ENCODE data around the gene ALCAM.

GRCh38 chr3:105490045-105490444 is 123.3 kb downstream of the ALCAM start:
- TF ChIP-seq CTCF (IDR thresholded peaks at IDR 0.05) (no peak), ZBTB33 (IDR thresholded peaks at IDR 0.05; ENCODE audit: borderline replicate concordance, low read depth) (no peak), GATA2 (CRISPR knock-in tag; IDR thresholded peaks at IDR 0.05) (no peak), GABPA (IDR thresholded peaks at IDR 0.05; ENCODE audit: low read depth) (no peak), TAF1 (IDR thresholded peaks at IDR 0.05; ENCODE audit: borderline replicate concordance, low read depth, low read length) (no peak), SMC3 (IDR thresholded peaks at IDR 0.05; ENCODE audit: low read depth, low read length) (no peak)
- TF ChIP-seq, protein P1, sequence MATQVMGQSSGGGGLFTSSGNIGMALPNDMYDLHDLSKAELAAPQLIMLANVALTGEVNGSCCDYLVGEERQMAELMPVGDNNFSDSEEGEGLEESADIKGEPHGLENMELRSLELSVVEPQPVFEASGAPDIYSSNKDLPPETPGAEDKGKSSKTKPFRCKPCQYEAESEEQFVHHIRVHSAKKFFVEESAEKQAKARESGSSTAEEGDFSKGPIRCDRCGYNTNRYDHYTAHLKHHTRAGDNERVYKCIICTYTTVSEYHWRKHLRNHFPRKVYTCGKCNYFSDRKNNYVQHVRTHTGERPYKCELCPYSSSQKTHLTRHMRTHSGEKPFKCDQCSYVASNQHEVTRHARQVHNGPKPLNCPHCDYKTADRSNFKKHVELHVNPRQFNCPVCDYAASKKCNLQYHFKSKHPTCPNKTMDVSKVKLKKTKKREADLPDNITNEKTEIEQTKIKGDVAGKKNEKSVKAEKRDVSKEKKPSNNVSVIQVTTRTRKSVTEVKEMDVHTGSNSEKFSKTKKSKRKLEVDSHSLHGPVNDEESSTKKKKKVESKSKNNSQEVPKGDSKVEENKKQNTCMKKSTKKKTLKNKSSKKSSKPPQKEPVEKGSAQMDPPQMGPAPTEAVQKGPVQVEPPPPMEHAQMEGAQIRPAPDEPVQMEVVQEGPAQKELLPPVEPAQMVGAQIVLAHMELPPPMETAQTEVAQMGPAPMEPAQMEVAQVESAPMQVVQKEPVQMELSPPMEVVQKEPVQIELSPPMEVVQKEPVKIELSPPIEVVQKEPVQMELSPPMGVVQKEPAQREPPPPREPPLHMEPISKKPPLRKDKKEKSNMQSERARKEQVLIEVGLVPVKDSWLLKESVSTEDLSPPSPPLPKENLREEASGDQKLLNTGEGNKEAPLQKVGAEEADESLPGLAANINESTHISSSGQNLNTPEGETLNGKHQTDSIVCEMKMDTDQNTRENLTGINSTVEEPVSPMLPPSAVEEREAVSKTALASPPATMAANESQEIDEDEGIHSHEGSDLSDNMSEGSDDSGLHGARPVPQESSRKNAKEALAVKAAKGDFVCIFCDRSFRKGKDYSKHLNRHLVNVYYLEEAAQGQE (IDR thresholded peaks at IDR 0.05; ENCODE audit: low read depth, low read length) = no peak
- TF ChIP-seq, protein P2, sequence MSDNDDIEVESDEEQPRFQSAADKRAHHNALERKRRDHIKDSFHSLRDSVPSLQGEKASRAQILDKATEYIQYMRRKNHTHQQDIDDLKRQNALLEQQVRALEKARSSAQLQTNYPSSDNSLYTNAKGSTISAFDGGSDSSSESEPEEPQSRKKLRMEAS (IDR thresholded peaks at IDR 0.05; ENCODE audit: low read depth) = no peak

Data from SK-N-SH (cell line).